Ovary (tissue), 3 donors: Measurements from ENCODE around the gene MYB.

Source experiments
- CTCF ChIP-seq, 3 donors: fragments of 450-650 bp in 2 of 3; fragments of 200-600 bp in 1 of 3; IDR thresholded peaks; one replicate each; pipeline versions ENCODE4 v1.5.1 to v1.8.0; 2016 to 2022; ENCODE audit warnings: antibody characterized with exemption in 3 of 3, mild to moderate bottlenecking in 1 of 3
- EP300 ChIP-seq: sonication (generic); formaldehyde crosslinking; IDR thresholded peaks from one replicate; pipeline ENCODE4 v1.6.1; 2017; ENCODE audit warnings: antibody characterized with exemption
- POLR2A ChIP-seq: fragments of 450-650 bp; IDR thresholded peaks from one replicate; pipeline ENCODE4 v1.6.1; 2017; ENCODE audit warnings: antibody characterized with exemption, mild to moderate bottlenecking, moderate library complexity
- donor health status: DM: no; HTN: no; CAD: no.

DNA sequence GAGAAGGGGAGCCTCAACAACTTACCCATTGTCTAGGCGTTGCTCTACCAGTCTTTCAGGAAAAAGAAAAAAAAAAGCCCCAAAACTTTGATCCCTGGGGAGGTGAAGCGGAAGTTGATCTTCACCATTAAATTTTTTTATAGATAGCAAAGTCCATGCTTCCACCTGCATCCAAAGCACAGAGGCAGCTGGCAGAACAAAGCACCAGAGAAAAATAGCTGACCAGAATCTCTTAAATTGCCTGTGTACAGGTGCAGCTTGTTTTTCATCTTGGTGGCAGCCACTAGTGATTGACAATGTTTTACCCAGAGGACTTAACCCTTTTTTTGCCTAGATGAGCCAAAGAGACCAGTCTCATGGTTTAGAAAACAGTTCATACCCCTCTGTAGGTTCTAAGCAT, 86.0 kb downstream of the MYB start:
- no peak for TF ChIP-seq CTCF (IDR thresholded peaks at IDR 0.05)
- TF ChIP-seq POLR2A = no peak
- TF ChIP-seq EP300 = no peak
